K562 (cell line): ENCODE data around the gene PSMC4. TPM values are rescaled to one million over a fixed set of nuclear protein-coding genes. Genes with fewer than 3 reads are reported as not detected.

Source experiments
- REST ChIP-seq, 2 experiments: fragments of 450-650 bp; formaldehyde crosslinking in 1 of 2; IDR thresholded peaks; 2 replicates each; pipeline versions ENCODE4 v1.4.0 to v1.6.1; 2014 to 2020; ENCODE audit warnings: mild to moderate bottlenecking in 2 of 2, borderline replicate concordance in 1 of 2, low read depth in 1 of 2
- polyA plus RNA-seq, 8 experiments: library from polyadenylated mRNA; depleted of rRNA in 4 of 8; stranded (reverse) in 5 of 8; unstranded in 3 of 8; fragments of >200 nt; fragmentation: Nextera tagmentation in 2 of 8; fragmentation: Illumina TruSeq in 1 of 8; extraction: Ambion mirVana in 2 of 8; extraction: Trizol in 1 of 8; gene quantifications; 2 replicates each; pipeline versions ENCODE4 v1.2.1 to v1.2.3, GENCODE V29; 2011 to 2014; ENCODE audit warnings: inconsistent platforms in 1 of 8, missing spikeins in 1 of 8
- total RNA-seq, 7 experiments: library from RNA; depleted of rRNA in 6 of 7; stranded (reverse); fragments of >200 nt in 6 of 7; fragmentation: Illumina TruSeq in 2 of 7; extraction: Trizol in 2 of 7; gene quantifications; 2 replicates each; pipeline versions ENCODE4 v1.2.1 to v1.2.3, GENCODE V29; 2011 to 2021; ENCODE audit warnings: low replicate concordance in 1 of 7

The PSMC4 gene
- total and polyA plus RNA-seq, 9 of the 15 experiments (the other 6 are each of a cell fraction or from before 2014, with no cell fraction given), result 45.9 to 475 (median 142) TPM

DNA sequence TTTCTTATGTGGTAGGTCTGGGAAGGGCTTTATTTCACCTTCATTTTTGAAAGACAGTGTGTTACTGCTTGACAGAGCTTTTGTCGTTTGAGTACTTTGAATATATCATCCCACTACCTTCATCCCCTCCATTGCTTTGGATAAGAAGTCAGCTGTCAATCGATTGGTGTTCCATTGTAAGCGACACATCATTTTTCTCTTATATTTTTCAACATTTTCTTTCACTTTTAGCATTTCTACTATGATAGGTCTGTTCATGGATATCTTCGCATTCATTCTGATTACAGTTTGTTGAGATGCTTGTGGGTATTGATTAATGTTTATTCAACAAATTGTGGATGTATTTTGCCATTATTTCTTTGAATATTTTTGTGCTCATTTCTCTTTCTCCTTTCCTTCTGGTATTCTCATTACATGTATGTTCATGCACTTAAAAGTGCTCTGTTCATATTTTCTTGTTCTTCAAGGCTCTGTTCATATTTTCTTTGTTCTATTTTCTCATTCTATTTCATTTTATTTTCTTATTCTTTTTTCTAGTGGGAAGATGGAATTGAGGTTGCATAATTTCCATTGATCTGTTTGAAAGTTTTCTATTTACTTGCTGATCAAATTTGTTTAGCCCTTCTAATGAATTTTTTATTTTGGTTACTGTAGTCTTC lies 55.1 kb downstream of the PSMC4 start (continued):
- 0 out of 2 replicates have a peak, but pooled peaks have one; percentile 5 for TF ChIP-seq REST (IDR thresholded peaks at IDR 0.05; ENCODE audit: borderline replicate concordance)
- TF ChIP-seq REST (CRISPR knock-in tag; IDR thresholded peaks at IDR 0.05; ENCODE audit: low read depth), result no peak
